ENCODE data around the gene PHF2.

The PHF2 gene

GRCh38 chr9:93674580-93675335, 98.4 kb downstream of the PHF2 start:
- Histone ChIP-seq H3K79me2 (ENCODE audit: insufficient read depth, low read length) (no peaks in the 10 kb centered on the region), H3K36me3 (ENCODE audit: low read length) (no peaks in the 10 kb centered on the region), H3K4me2 (ENCODE audit: low read depth, low read length, poor library complexity, severe bottlenecking) (no peak overlapping the region), H4K20me1 (ENCODE audit: low read depth, low read length) (no peaks in the 10 kb centered on the region), H3K4me3 (ENCODE audit: insufficient read depth, low read length, poor library complexity, severe bottlenecking) (no peak overlapping the region), H3K9me3 (ENCODE audit: insufficient read depth, low read length) (no peaks in the 10 kb centered on the region), H3F3A (ENCODE audit: insufficient read depth) (no peaks in the 10 kb centered on the region), H3K27me3 (ENCODE audit: low read length) (no peaks in the 10 kb centered on the region), H3K9ac (ENCODE audit: low read length) (no peak overlapping the region), H3K9me2 (replicated peaks; ENCODE audit: insufficient read depth, low read length) (no peaks in the 10 kb centered on the region), H3K27ac (ENCODE audit: low read depth, low read length) (no peak overlapping the region), H2AFZ (ENCODE audit: low read depth, low read length, severe bottlenecking) (no peak overlapping the region)
- TF ChIP-seq CTCF (IDR thresholded peaks at IDR 0.05; ENCODE audit: insufficient read depth, low read length, poor library complexity, severe bottlenecking) (no peak), EZH2phosphoT487 (conservative IDR thresholded peaks at IDR 0.05; ENCODE audit: low read length) (no peak)

- no peaks in the 10 kb centered on the region for H3K9me3 ChIP-seq (ENCODE audit: insufficient read depth, low read length)
- no peak overlapping the region for H2AFZ ChIP-seq (ENCODE audit: low read depth, low read length, severe bottlenecking)
- H3K9ac ChIP-seq (ENCODE audit: low read length): no peak overlapping the region
- no peaks in the 10 kb centered on the region for H3K9me2 ChIP-seq (replicated peaks; ENCODE audit: insufficient read depth, low read length)
- H3K4me2 ChIP-seq (ENCODE audit: low read depth, low read length, poor library complexity, severe bottlenecking): no peak overlapping the region
- no peaks in the 10 kb centered on the region for H3K79me2 ChIP-seq (ENCODE audit: insufficient read depth, low read length)
- no peaks in the 10 kb centered on the region for H3F3A ChIP-seq (ENCODE audit: insufficient read depth)
- no peaks in the 10 kb centered on the region for H3K27me3 ChIP-seq (ENCODE audit: low read length)
- no peak overlapping the region for H3K4me3 ChIP-seq (ENCODE audit: insufficient read depth, low read length, poor library complexity, severe bottlenecking)
- H3K27ac ChIP-seq (ENCODE audit: low read depth, low read length): no peak overlapping the region
- H4K20me1 ChIP-seq (ENCODE audit: low read depth, low read length): no peaks in the 10 kb centered on the region
- no peaks in the 10 kb centered on the region for H3K36me3 ChIP-seq (ENCODE audit: low read length)
- TF ChIP-seq CTCF (IDR thresholded peaks at IDR 0.05; ENCODE audit: insufficient read depth, low read length, poor library complexity, severe bottlenecking) (no peak), EZH2phosphoT487 (conservative IDR thresholded peaks at IDR 0.05; ENCODE audit: low read length) (no peak)
These were observed 99.2 kb downstream of the PHF2 start for GRCh38 chr9:93675336-93676150.

GRCh38 chr9:93676310-93677047, 100.1 kb downstream of the PHF2 start:
- Histone ChIP-seq H3K36me3 (ENCODE audit: low read length) (no peaks in the 10 kb centered on the region), H2AFZ (ENCODE audit: low read depth, low read length, severe bottlenecking) (no peak overlapping the region), H3K4me2 (ENCODE audit: low read depth, low read length, poor library complexity, severe bottlenecking) (no peak overlapping the region), H3K9me3 (ENCODE audit: insufficient read depth, low read length) (no peaks in the 10 kb centered on the region), H3K27ac (ENCODE audit: low read depth, low read length) (no peak overlapping the region), H3K4me3 (ENCODE audit: insufficient read depth, low read length, poor library complexity, severe bottlenecking) (no peak overlapping the region), H3F3A (ENCODE audit: insufficient read depth) (no peaks in the 10 kb centered on the region), H3K9ac (ENCODE audit: low read length) (no peak overlapping the region), H4K20me1 (ENCODE audit: low read depth, low read length) (no peaks in the 10 kb centered on the region), H3K9me2 (replicated peaks; ENCODE audit: insufficient read depth, low read length) (no peaks in the 10 kb centered on the region), H3K27me3 (ENCODE audit: low read length) (no peaks in the 10 kb centered on the region), H3K79me2 (ENCODE audit: insufficient read depth, low read length) (no peaks in the 10 kb centered on the region)
- no peak for TF ChIP-seq EZH2phosphoT487 (conservative IDR thresholded peaks at IDR 0.05; ENCODE audit: low read length)
- TF ChIP-seq CTCF (IDR thresholded peaks at IDR 0.05; ENCODE audit: insufficient read depth, low read length, poor library complexity, severe bottlenecking): no peak

All from SU-DHL-6 (cell line).